Measurements from ENCODE around the gene PHAF1.
"Not testable (repeated sequence)": the region's sequence is repeated elsewhere in the genome, so short reads cannot be mapped to it uniquely, and the experiment has no call there.

Gene PHAF1

GRCh38 chr16:67105246-67105645 lies 4.5 kb upstream of the PHAF1 start:
- no peak for DNase-seq

GRCh38 chr16:67105881-67106280 lies 3.9 kb upstream of the PHAF1 start:
- DNase-seq: no peak

- no peak for DNase-seq
Measured at GRCh38 chr16:67108489-67108888, 1.3 kb upstream of the PHAF1 start.

- DNase-seq: no peak
Measured at GRCh38 chr16:67108931-67109406, 772 bp upstream of the PHAF1 start.

GRCh38 chr16:67111951-67112444 lies 2.3 kb downstream of the PHAF1 start:
- no peak for DNase-seq

GRCh38 chr16:67112591-67113399 lies 3.1 kb downstream of the PHAF1 start:
- no peak for DNase-seq

- no peak for DNase-seq
Measured at GRCh38 chr16:67114793-67115192, 5.1 kb downstream of the PHAF1 start.

GRCh38 chr16:67115639-67116038 lies 5.9 kb downstream of the PHAF1 start:
- DNase-seq: peak; percentile 81

- no peak for DNase-seq
Measured at GRCh38 chr16:67116388-67117311, 6.9 kb downstream of the PHAF1 start.

- DNase-seq: no peak
Measured at GRCh38 chr16:67117716-67118115, 8.0 kb downstream of the PHAF1 start.

GRCh38 chr16:67120025-67120424 lies 10.3 kb downstream of the PHAF1 start:
- DNase-seq: no peak

GRCh38 chr16:67122799-67123198 lies 13.1 kb downstream of the PHAF1 start:
- DNase-seq: not testable (repeated sequence)

- DNase-seq: no peak
Measured at GRCh38 chr16:67128417-67128816, 18.7 kb downstream of the PHAF1 start.

- no peak for DNase-seq
Measured at GRCh38 chr16:67128887-67129286, 19.1 kb downstream of the PHAF1 start.

GRCh38 chr16:67129422-67129821 lies 19.7 kb downstream of the PHAF1 start:
- DNase-seq: no peak

- DNase-seq: no peak
Measured at GRCh38 chr16:67137605-67138004, 27.9 kb downstream of the PHAF1 start.

GRCh38 chr16:67141391-67141790 lies 31.6 kb downstream of the PHAF1 start:
- DNase-seq: no peak

GRCh38 chr16:67142342-67142741 lies 32.6 kb downstream of the PHAF1 start:
- DNase-seq: no peak

GRCh38 chr16:67144943-67145342 lies 35.2 kb downstream of the PHAF1 start:
- no peak for DNase-seq

- no peak for DNase-seq
Measured at GRCh38 chr16:67145746-67146145, 36.0 kb downstream of the PHAF1 start.

GRCh38 chr16:67146523-67147357 lies 37.0 kb downstream of the PHAF1 start:
- DNase-seq: no peak

- no peak for DNase-seq
Measured at GRCh38 chr16:67147437-67148140, 37.8 kb downstream of the PHAF1 start.

Data from fibroblast of skin of scalp (primary cell).